ENCODE measurements around the gene NGDN. TPM values are rescaled to one million over a fixed set of nuclear protein-coding genes. Genes with fewer than 3 reads are reported as not detected.
A peak's percentile ranks its signal among the peaks of the same experiment; 100 is the strongest.
"Not testable (repeated sequence)": the region's sequence is repeated elsewhere in the genome, so short reads cannot be mapped to it uniquely, and the experiment has no call there.

The NGDN gene, protein sequence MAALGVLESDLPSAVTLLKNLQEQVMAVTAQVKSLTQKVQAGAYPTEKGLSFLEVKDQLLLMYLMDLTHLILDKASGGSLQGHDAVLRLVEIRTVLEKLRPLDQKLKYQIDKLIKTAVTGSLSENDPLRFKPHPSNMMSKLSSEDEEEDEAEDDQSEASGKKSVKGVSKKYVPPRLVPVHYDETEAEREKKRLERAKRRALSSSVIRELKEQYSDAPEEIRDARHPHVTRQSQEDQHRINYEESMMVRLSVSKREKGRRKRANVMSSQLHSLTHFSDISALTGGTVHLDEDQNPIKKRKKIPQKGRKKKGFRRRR
- total RNA-seq (2014; rRNA removed; shearing (Covaris generic); ENCODE audit: low replicate concordance): 26.9 and 59.9 TPM in 2 replicates

DNA sequence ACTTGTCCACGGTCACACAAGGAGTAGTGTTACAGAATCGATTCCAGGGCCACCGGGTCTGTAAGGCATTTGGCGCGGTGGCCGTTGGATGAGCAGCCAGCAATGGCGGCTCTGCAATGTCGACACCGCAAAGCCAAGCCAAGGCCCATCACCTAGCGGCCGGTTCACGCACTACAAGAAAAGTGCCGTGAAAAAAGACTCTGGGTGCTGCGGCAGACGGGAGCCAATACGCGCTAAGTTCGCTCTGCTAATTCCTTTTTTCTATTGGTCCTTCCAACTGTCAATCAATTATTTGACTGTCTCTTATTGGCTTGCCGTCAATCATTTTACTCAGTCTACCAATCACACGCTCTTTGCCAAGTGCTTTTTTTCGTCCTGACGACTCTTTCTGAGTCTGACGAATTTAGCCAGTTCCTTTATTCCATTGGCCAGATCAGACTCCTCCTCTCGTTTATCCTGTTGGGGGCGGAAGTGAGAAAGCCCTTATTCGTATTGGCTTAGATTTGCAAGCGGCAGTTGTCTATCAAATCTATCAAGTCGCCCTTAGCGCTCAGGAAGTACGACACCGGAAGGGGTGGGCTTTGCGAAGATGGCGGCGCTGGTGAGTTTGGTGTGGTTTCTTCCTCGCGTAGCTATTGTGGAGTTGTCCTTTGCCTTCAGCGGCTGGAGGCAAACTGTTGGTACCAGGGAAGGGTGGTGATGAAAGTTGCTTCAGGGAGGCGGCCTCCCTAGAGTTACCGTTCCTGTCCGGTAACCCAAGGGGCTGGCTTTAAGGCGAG, at the start of gene NGDN:
Gene NGDN (plus strand): TSS at position 577 of the 779 bp plus-strand sequence. CDS start 13 bp downstream, at position 590.
- no peaks in the 10 kb centered on the region for H3K9me3 ChIP-seq
- peak within 1 kb of the TSS; percentile 94 for H3K4me3 ChIP-seq
- DNase-seq: peak; percentile 89
- no peaks in the 10 kb centered on the region for H3K27me3 ChIP-seq
- H3K36me3 ChIP-seq: peaks cover 11% of the 10 kb centered on the region

DNA sequence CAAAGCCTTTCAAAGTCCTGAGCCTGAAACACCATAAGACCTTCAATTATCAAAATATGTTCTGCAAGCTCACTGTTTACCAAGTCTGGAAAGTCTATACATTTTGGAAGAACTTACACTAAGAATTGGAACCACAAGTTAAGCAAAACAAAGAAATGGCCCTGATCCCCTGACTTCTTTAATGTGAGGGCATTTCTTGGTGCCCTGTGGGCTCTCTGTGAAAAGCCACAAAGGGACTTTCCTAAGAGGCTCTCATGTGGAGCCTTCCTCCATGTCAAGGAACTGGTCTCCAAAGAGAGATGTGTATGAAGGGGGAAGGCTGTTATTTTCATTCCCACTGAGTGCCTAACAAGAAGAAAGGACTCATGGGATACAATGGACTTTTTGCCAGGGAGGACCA, 47.9 kb upstream of the NGDN start:
- no peaks in the 10 kb centered on the region for H3K36me3 ChIP-seq
- no peak overlapping the region for H3K4me3 ChIP-seq
- no peaks in the 10 kb centered on the region for H3K27me3 ChIP-seq
- DNase-seq: no peak
- H3K9me3 ChIP-seq: no peaks in the 10 kb centered on the region

DNA sequence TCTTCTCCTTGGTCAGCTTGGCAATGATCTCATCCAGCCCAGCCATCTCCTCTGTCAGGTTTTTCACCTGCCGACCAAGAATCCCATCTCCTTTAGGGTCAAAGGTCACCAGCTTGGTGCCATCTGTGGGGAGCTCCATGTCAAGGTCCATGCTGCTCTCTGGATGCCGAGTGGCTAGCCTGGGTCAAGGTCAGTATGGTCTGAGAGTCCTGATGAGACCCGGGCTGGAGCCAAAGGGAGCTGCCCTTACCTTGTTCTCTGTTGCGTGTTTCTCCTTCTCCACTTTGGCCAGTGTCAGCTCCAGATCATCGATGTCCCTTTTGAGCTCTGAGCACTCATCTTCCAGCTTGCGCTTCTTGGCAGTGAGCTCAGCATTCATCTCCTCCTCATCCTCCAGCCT, 45.8 kb upstream of the NGDN start:
- Histone ChIP-seq H3K9me3 (no peaks in the 10 kb centered on the region), H3K36me3 (no peaks in the 10 kb centered on the region), H3K4me3 (no peak overlapping the region), H3K27me3 (no peaks in the 10 kb centered on the region)
- DNase-seq: no peak

DNA sequence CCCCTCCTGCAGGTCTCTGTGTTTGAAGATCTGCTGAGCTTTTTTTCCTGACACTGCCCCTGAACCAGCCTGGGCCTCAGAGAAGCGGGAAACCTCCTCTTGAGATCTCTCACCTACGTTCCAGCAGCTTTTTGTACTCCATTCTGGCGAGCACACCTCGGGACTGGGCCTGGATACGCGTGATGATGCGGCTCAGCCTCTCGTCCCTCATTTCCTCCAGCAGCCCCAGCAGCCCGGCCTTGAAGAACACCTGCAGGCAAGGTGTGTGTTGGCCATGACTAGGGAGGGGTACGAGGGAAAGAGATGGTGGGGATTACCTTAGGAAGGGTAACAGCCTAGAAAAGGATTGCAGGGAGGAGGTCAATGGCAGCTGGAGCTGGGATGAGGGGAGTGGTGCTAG, 44.3 kb upstream of the NGDN start:
- Histone ChIP-seq H3K36me3 (no peaks in the 10 kb centered on the region), H3K9me3 (no peaks in the 10 kb centered on the region), H3K4me3 (no peak overlapping the region), H3K27me3 (no peaks in the 10 kb centered on the region)
- no peak for DNase-seq

DNA sequence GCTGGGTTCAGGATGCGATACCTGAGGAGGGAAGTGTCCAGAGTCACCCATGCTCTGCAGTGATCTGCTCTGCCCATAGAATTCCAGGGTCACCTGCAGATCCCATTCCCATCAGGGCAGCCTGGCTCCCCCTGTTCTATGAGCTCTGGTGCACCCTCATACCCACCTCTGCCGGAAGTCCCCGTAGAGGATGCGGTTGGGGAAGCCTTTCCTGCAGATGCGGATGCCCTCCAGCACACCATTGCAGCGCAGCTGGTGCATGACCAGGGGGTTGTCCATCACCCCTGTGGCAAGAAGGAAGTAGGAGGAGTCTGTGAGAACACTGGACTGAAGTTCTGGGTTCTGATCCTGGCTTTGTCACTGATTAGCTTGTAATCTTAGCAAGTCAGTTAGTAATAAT, 43.7 kb upstream of the NGDN start:
- H3K4me3 ChIP-seq, H3K36me3 ChIP-seq, H3K9me3 ChIP-seq, DNase-seq, H3K27me3 ChIP-seq: not testable (repeated sequence)

DNA sequence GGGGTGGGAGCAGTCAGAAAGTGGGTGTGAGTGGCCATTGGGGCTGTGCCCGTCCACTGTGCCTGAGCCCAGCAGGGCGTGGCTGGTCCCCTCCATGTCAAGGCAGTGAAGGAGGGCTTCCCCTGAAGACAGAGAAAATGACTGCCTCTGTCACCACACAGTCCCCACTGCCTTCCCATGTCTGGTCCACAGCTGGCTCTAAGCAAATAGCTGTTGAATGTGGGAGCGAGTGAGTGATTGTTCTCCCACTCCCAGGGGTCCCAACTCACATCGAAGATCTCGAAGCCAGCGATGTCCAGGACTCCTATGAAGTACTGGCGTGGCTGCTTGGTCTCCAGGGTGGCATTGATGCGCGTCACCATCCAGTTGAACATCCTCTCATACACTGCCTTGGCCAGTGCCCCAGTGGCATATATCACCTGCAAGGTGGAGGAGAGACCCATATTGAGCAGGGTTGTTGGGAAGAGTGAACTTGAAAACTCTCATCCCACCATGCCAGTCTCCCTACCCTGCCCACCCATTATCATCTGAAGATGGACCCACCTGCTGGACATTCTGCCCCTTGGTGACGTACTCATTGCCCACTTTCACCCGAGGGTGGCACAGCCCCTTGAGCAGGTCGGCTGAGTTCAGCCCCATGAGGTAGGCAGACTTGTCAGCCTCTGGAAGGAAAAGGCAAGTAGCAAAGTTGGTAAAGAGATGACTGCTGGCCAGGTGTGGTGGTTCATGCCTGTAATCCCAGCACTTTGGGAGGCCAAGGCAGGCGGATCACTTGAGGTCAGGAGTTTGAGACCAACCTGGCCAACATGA, 40.6 kb upstream of the NGDN start:
- Histone ChIP-seq H3K4me3 (no peak overlapping the region), H3K36me3 (no peaks in the 10 kb centered on the region), H3K9me3 (no peaks in the 10 kb centered on the region), H3K27me3 (no peaks in the 10 kb centered on the region)
- no peak for DNase-seq

DNA sequence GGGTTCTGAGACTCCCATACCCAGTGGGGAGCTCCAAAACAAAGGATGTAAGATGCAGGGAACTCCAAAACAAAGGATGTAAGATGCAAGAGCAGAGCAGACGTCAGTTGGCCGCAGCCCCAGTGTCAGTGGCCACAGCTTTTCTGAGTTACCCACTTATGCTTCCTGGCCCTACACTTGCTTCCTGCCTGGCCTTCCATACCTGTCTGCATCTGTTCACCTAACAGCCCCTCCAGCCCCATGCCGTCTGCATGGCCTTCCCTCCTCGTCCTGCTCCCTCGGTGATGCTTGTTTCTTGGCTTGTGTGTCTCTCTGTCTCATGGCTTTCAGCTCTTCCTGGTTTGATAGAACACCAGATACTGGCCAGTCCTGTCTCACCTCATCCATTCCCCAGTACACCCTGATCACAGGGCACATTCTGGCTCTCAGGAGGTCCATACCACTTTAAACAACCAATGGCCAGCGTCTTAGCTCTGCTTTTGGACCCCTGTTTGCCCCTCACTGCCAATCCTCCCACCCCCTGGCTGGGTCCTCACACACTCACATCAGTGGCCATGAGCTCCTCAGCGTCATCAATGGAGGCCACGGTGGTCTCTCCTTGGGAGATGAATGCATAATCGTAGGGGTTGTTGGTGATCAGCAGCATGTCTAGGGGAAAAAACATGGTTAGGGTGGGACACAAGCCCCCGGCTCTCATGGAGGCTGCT, 39.3 kb upstream of the NGDN start:
- Histone ChIP-seq H3K36me3 (no peaks in the 10 kb centered on the region), H3K27me3 (no peaks in the 10 kb centered on the region), H3K9me3 (no peaks in the 10 kb centered on the region), H3K4me3 (no peak overlapping the region)
- no peak for DNase-seq

DNA sequence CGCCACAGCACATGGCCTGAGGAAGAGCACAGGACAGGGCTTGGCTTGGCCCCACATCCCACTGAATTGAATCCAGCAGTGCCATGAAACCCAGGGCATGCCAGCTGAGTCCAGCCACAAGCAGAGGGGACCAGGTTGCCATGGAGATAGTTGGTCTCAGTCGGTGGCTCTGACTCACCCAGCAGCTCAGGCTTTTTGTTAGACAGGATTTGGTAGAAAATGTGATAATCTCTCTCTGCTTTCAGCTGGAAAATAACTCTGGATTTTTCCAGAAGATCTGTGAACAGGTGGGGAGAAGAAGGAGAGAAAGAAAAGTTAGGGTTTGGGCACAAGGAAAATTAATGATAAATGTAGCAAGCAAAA, 38.8 kb upstream of the NGDN start:
- no peak overlapping the region for H3K4me3 ChIP-seq
- DNase-seq: peak; percentile 12
- no peaks in the 10 kb centered on the region for H3K36me3 ChIP-seq
- H3K9me3 ChIP-seq: no peaks in the 10 kb centered on the region
- H3K27me3 ChIP-seq: no peaks in the 10 kb centered on the region

DNA sequence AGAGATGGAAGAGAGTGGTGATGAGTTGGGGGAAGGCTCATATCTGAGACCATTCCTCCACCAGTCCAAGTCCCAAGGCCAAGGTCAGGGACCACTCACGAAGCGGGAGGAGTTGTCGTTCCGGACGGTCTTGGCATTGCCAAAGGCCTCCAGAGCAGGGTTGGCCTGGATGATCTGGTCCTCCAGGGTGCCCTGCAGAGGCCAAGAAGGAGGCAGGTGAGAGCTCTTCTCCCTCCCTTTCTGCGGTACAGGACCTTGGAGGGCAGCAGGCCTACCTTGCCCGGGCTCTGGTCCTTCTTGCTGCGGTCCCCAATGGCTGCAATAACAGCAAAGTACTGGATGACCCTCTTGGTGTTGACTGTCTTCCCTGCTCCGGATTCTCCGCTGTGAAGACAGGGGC, 38.0 kb upstream of the NGDN start:
- Histone ChIP-seq H3K36me3 (no peaks in the 10 kb centered on the region), H3K9me3 (no peaks in the 10 kb centered on the region), H3K27me3 (no peaks in the 10 kb centered on the region), H3K4me3 (no peak overlapping the region)
- no peak for DNase-seq

DNA sequence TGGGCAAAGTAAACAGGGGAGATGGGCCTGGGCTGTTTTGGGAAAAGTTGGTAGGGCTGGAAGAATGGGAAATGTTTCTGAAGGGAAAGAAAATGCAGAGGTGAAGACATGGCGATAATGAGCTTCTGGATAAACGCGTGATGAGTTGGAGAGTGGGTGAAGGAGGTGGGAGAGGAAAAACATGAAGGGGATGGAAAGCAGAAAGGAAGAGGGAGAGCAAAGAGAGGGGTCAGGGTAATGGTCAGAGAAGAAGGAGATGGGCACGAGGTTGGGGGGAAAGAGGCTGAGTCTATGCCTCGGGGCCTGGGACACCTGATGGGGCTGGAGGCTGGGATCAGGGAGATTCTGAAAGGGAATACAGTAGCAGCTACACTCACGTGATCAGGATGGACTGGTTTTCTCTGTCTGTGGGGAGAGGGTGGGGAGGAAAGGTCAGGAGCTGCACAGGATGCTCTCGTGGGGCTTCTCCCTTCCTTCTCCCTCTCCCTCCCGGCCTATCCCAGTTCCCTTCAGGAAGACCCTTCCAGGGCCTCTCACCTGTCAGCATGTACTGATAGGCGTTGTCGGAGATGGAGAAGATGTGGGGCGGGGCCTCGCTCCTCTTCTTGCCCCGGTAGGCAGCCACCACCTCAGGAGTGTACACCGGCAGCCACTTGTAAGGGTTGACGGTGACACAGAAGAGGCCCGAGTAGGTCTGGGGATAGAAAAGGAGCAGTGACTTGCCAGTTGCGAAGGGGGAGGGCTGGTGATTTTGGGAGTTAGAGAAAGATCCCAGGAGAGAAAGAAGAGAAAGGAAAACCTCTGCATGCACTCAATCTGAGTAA, 37.2 kb upstream of the NGDN start:
- no peak for DNase-seq
- Histone ChIP-seq H3K9me3 (no peaks in the 10 kb centered on the region), H3K27me3 (no peaks in the 10 kb centered on the region), H3K4me3 (no peak overlapping the region), H3K36me3 (no peaks in the 10 kb centered on the region)

DNA sequence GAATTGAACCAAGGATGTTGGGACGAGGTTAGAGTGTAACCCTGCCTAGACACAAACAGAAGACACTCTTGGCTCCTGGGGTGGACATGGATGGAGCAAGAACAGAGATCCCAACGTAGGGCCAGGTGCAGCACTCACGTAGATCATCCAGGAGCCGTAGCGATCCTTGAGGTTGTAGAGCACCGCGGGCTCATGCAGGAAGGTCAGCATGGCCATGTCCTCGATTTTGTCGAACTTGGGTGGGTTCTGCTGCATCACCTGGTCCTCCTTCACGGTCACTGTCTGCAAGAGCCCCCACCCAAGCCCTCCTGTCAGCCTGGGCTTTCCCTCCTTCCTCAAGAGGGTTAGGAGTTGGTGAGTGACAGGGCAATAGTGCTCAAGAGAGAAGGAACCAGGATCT, 36.6 kb upstream of the NGDN start:
- no peaks in the 10 kb centered on the region for H3K27me3 ChIP-seq
- DNase-seq: no peak
- no peaks in the 10 kb centered on the region for H3K9me3 ChIP-seq
- no peaks in the 10 kb centered on the region for H3K36me3 ChIP-seq
- H3K4me3 ChIP-seq: no peak overlapping the region

DNA sequence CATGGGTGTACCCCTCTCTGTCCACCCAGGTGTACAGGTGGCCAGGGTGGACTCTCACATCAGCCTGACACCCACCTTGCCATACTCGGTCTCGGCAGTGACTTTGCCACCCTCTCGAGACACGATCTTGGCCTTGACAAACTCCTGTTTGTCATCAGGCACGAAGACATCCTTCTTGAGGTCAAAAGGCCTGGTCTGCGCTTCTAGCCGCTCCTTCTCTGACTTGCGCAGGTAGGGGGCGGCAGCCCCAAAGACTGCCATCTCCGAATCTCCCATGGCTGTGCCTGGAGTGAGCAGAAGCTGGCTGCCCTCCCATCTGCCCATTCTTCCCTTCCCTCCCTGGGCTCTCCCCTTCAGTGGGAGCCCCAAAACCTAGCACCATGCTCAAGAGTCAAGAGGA, 36.0 kb upstream of the NGDN start:
- Histone ChIP-seq H3K36me3 (no peaks in the 10 kb centered on the region), H3K4me3 (no peak overlapping the region), H3K9me3 (no peaks in the 10 kb centered on the region), H3K27me3 (no peaks in the 10 kb centered on the region)
- DNase-seq: no peak

DNA sequence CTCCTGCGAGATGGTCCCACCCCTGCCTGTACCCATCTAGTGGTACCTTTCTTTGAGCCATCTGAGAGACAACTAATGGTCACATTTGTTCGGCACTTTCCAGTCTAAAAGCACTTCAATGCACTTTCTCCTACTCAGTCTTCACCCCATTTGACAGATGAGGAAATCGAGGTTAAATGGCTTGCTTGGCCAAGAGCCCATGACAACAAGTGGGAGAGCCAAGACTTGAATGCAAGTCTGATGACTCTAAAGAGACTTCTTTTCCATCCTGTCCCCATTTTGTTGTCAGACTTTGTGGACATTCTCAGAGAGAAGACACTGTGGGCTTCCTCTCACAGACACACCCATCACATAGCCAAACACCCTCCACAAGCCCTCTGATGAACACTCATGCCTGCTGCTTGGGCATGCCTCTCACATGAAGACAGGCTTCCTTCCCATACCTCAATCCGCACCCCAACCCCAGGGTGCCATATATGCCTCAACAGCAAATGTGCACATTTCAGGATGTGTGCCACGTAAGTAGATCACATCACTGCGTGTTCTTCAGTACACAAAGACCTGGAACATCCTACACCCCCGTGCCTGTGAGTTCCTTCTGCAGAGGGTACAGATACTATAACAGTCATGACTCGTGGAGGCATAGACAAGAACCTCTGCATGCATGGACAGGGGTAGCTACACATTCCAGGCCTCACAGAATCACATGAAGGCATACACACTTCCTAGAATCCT, 34.8 kb upstream of the NGDN start:
- Histone ChIP-seq H3K27me3 (no peaks in the 10 kb centered on the region), H3K36me3 (no peaks in the 10 kb centered on the region), H3K9me3 (no peaks in the 10 kb centered on the region), H3K4me3 (no peak overlapping the region)
- no peak for DNase-seq

DNA sequence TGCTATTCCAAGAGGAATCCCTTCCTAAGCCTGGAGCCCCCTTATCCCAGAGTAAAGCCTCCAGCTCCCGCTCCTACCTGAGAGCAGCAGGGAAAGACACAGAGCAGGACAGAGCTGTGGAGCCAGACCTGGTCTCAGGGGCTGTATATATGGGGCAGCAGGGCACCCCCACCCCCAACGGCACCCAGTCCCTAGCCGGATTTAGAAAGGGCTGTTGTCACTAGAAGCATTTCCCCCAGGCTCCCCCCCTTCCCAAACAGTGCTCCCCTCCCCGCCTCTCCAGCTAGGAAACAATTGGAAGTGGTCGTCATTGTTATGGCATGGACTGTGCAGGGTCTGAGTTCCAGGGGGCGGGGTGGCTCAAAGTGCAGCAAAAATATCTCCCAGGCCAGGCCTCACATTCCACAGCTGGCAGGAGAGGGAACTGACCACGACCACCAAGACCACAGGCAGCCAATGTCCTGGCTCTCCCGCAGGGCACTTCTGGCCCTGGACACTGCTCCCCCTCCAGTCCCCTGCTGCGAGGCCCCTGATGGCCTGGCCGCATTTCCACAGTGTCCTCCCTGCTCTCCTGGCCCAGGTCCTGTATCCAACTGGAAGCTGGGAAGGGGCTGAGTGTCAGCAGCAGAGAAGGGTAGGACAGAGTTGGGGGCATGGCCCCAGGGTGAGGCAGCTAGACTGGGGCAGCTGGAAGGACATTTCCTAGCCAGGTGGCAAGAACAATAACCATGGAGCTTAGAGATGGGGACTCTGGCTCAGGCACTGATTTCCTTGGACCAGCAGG, 33.8 kb upstream of the NGDN start, which contains the start of gene MYH7:
Gene MYH7 (minus strand): TSS at position 118 of the 784 bp plus-strand sequence. CDS start 1,928 bp downstream, outside the sequence.
- H3K36me3 ChIP-seq: no peaks in the 10 kb centered on the region
- DNase-seq: no peak
- H3K9me3 ChIP-seq: no peaks in the 10 kb centered on the region
- H3K27me3 ChIP-seq: no peaks in the 10 kb centered on the region
- H3K4me3 ChIP-seq: no peak within 1 kb of the TSS
